Mesenchymal stem cell (in vitro differentiated cells and primary cell): ENCODE measurements around the gene EHD4.

Experiments used
- DNase-seq: peaks from one replicate; pipeline ENCODE4 v3.0.0-alpha.2; 2013
- H2AFZ ChIP-seq: one replicate; pipeline ENCODE4 v1.6.1; 2013; ENCODE audit warnings: low read depth, mild to moderate bottlenecking, control low read depth, inconsistent platforms, low read length, moderate library complexity
- H2AK5ac ChIP-seq: 2 replicates; pipeline ENCODE4 v1.6.1; 2013; ENCODE audit warnings: low read length, moderate library complexity, mild to moderate bottlenecking, inconsistent platforms; ENCODE audit not compliant: severe bottlenecking
- H2BK120ac ChIP-seq: one replicate; pipeline ENCODE4 v1.6.1; 2013; ENCODE audit warnings: low read depth, mild to moderate bottlenecking, inconsistent platforms, low read length, moderate library complexity
- H2BK12ac ChIP-seq, 2 experiments: one replicate each; pipeline ENCODE4 v1.6.1; 2013; ENCODE audit warnings: inconsistent platforms in 2 of 2, low read length in 2 of 2, mild to moderate bottlenecking in 2 of 2, moderate library complexity in 2 of 2, control low read depth in 1 of 2
- H2BK15ac ChIP-seq: one replicate; pipeline ENCODE4 v1.6.1; 2013; ENCODE audit warnings: mild to moderate bottlenecking, low read depth, inconsistent platforms; ENCODE audit not compliant: poor library complexity, severe bottlenecking
- H2BK5ac ChIP-seq: 2 replicates; pipeline ENCODE4 v1.6.1; 2013; ENCODE audit warnings: low read depth, mild to moderate bottlenecking, low read length, control low read depth, inconsistent platforms; ENCODE audit not compliant: poor library complexity, severe bottlenecking
- H3K14ac ChIP-seq, 2 experiments: one replicate each; pipeline ENCODE4 v1.6.1; 2013; ENCODE audit warnings: inconsistent platforms in 2 of 2, low read length in 2 of 2, control low read depth in 1 of 2, mild to moderate bottlenecking in 1 of 2, moderate library complexity in 1 of 2
- H3K18ac ChIP-seq, 2 experiments: one replicate each; pipeline ENCODE4 v1.6.1; 2013; ENCODE audit warnings: inconsistent platforms in 2 of 2, low read length in 2 of 2, control low read depth in 1 of 2, low read depth in 1 of 2, mild to moderate bottlenecking in 1 of 2
- H3K23ac ChIP-seq, 2 experiments: one replicate each; pipeline ENCODE4 v1.6.1; 2013; ENCODE audit warnings: inconsistent platforms in 2 of 2, low read length in 2 of 2, mild to moderate bottlenecking in 2 of 2, moderate library complexity in 2 of 2, control low read depth in 1 of 2
- H3K27ac ChIP-seq: 2 replicates; pipeline ENCODE4 v1.5.1; 2013; ENCODE audit warnings: mild to moderate bottlenecking, moderate library complexity, low read length, control low read depth, inconsistent platforms; ENCODE audit not compliant: poor library complexity, severe bottlenecking
- H3K27me3 ChIP-seq, 2 experiments: 2 replicates each; pipeline versions ENCODE4 v1.6.1 to v1.7.0; 2013; ENCODE audit warnings: low read length in 2 of 2, mild to moderate bottlenecking in 2 of 2, moderate library complexity in 2 of 2, control low read depth in 1 of 2, inconsistent platforms in 1 of 2; ENCODE audit not compliant: control insufficient read depth in 1 of 2, insufficient read depth in 1 of 2
- H3K36me3 ChIP-seq, 2 experiments: 2 replicates each; pipeline versions ENCODE4 v1.6.1 to v1.7.0; 2013; ENCODE audit warnings: low read length in 2 of 2, control low read depth in 1 of 2, inconsistent platforms in 1 of 2, low read depth in 1 of 2, mild to moderate bottlenecking in 1 of 2; ENCODE audit not compliant: insufficient read depth in 2 of 2, control insufficient read depth in 1 of 2
- H3K4ac ChIP-seq, 2 experiments: one replicate each; pipeline ENCODE4 v1.6.1; 2013; ENCODE audit warnings: inconsistent platforms in 2 of 2, low read length in 2 of 2, mild to moderate bottlenecking in 2 of 2, moderate library complexity in 2 of 2, control low read depth in 1 of 2, low read depth in 1 of 2
- H3K4me1 ChIP-seq: 2 replicates; pipeline ENCODE4 v1.6.1; 2013; ENCODE audit warnings: low read depth, low read length, control low read depth; ENCODE audit not compliant: control insufficient read depth, insufficient read depth
- H3K4me2 ChIP-seq: 2 replicates; pipeline ENCODE4 v1.6.1; 2013; ENCODE audit warnings: low read length, mild to moderate bottlenecking, inconsistent platforms; ENCODE audit not compliant: poor library complexity, severe bottlenecking
- H3K4me3 ChIP-seq, 2 experiments: 2 replicates each; pipeline versions ENCODE4 v1.5.1 to v1.7.0; 2013; ENCODE audit warnings: low read length in 2 of 2, mild to moderate bottlenecking in 2 of 2, control low read depth in 1 of 2, low read depth in 1 of 2; ENCODE audit not compliant: insufficient read depth in 1 of 2
- H3K79me1 ChIP-seq: replicated peaks from 2 replicates; pipeline ENCODE4 v1.6.1; 2013; ENCODE audit warnings: mild to moderate bottlenecking, control low read depth, low read length, inconsistent platforms; ENCODE audit not compliant: poor library complexity, severe bottlenecking
- H3K9ac ChIP-seq: 2 replicates; pipeline ENCODE4 v1.7.0; 2013; ENCODE audit warnings: mild to moderate bottlenecking, low read length, moderate library complexity
- H3K9me3 ChIP-seq: 2 replicates; pipeline ENCODE4 v1.7.0; 2013; ENCODE audit warnings: mild to moderate bottlenecking, low read length; ENCODE audit not compliant: control insufficient read depth
- H4K8ac ChIP-seq: one replicate; pipeline ENCODE4 v1.6.1; 2013; ENCODE audit warnings: inconsistent platforms, mild to moderate bottlenecking, low read length, moderate library complexity
- H4K91ac ChIP-seq: one replicate; pipeline ENCODE4 v1.6.1; 2013; ENCODE audit warnings: mild to moderate bottlenecking, low read length, inconsistent platforms
- WGBS: methylation state at CpG from one replicate; pipeline ENCODE4 v1.1.7; 2013; ENCODE audit warnings: mixed read lengths; 5-methylcytosine and 5-hydroxymethylcytosine counted together

The EHD4 gene

DNA sequence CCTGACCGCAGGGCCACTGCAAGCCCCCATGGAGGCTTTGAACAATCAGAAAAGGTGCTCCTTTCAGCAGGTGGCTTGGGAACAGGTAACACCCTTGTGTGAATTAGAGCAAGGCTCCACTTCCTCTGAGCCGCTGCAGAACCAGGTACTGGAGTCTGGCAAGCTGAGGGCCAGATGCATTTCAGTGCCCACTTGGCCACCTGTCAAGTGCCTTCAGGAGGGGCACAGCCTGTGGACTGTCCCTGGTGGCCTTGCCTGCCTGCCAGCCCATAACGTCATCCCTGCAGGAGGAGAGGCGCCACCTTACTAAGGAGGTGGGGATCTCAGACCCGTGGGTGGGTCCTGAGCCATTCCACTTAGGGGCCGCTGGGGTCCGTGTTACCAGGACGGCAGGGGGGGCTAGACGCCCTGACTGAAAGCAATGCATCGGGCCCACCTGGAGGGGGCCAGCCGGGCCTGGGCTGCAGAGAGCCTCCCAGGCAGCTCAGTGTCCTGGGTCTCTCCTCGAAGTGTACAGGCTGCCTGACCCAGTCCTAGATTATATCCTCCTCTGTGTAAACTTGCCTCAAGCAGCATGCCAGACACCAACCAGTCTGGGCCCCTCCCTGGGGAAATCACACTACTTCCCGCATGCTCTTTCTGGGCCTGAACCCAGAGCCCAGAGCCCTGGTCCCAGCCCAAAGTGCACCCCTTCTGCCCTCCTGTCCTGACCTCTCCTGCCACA lies 94.6 kb downstream of the EHD4 start:
- peaks cover 0 to 70% of the 10 kb centered on the region in 2 experiments for H3K36me3 ChIP-seq
- H3K9ac ChIP-seq = no peak overlapping the region
- no peak overlapping the region for H3K27ac ChIP-seq
- WGBS = 77% methylated on average over 13 of the region's 13 CpGs
- H3K4me1 ChIP-seq = peaks cover 16% of the 10 kb centered on the region
- no peak overlapping the region for H2BK120ac ChIP-seq
- no peak overlapping the region for H2BK5ac ChIP-seq
- H3K4ac ChIP-seq = no peak overlapping the region
- no peak overlapping the region for H2AK5ac ChIP-seq
- H4K91ac ChIP-seq = no peak overlapping the region
- no peak overlapping the region for H3K18ac ChIP-seq
- H3K9me3 ChIP-seq = no peaks in the 10 kb centered on the region
- H2BK12ac ChIP-seq = no peak overlapping the region
- H2AFZ ChIP-seq = no peak overlapping the region
- H3K4me3 ChIP-seq = no peak overlapping the region
- DNase-seq = no peak
- peaks cover 6 to 58% of the 10 kb centered on the region in 2 experiments for H3K27me3 ChIP-seq
- H3K23ac ChIP-seq = no peak overlapping the region
- no peak overlapping the region for H4K8ac ChIP-seq
- no peaks in the 10 kb centered on the region for H3K79me1 ChIP-seq
- no peak overlapping the region for H3K4me2 ChIP-seq
- H3K14ac ChIP-seq = no peak overlapping the region
- H2BK15ac ChIP-seq = no peak overlapping the region

DNA sequence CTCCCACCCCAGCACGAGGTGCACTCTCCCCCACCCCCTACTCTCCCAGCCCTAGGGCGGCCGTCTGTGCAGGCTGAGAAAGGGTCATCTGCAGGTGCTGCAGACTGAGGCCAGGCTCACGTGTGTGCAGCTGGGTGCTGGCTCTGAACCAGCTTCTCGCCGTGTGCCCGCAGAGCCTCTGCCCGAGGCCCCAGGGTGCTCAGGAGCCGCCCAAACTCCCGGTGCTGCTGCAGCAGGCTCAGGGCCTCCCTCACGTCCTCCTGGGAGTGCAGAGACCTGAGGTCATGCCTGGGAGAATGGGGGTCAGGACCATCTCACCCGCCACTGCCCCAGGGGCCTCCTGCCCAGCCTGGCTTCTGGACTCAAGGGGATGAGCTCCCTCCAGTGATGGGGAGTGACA lies 95.7 kb downstream of the EHD4 start:
- H3K4me3 ChIP-seq = no peak overlapping the region
- H3K27me3 ChIP-seq = peaks cover 6 to 58% of the 10 kb centered on the region in 2 experiments
- H3K14ac ChIP-seq = no peak overlapping the region
- no peak overlapping the region for H3K4me2 ChIP-seq
- no peak overlapping the region for H3K27ac ChIP-seq
- H3K4ac ChIP-seq = no peak overlapping the region
- no peak overlapping the region for H4K91ac ChIP-seq
- no peak overlapping the region for H2BK12ac ChIP-seq
- no peak overlapping the region for H2BK5ac ChIP-seq
- no peak overlapping the region for H2AFZ ChIP-seq
- H2BK15ac ChIP-seq = no peak overlapping the region
- no peak overlapping the region for H2BK120ac ChIP-seq
- H3K23ac ChIP-seq = no peak overlapping the region
- no peak overlapping the region for H3K9ac ChIP-seq
- H3K36me3 ChIP-seq = peaks cover 0 to 76% of the 10 kb centered on the region in 2 experiments
- no peak overlapping the region for H3K18ac ChIP-seq
- peaks cover 10% of the 10 kb centered on the region for H3K4me1 ChIP-seq
- no peak for DNase-seq
- no peaks in the 10 kb centered on the region for H3K9me3 ChIP-seq
- 82% methylated on average over 12 of the region's 12 CpGs for WGBS
- H4K8ac ChIP-seq = no peak overlapping the region
- no peak overlapping the region for H2AK5ac ChIP-seq
- H3K79me1 ChIP-seq = no peaks in the 10 kb centered on the region

DNA sequence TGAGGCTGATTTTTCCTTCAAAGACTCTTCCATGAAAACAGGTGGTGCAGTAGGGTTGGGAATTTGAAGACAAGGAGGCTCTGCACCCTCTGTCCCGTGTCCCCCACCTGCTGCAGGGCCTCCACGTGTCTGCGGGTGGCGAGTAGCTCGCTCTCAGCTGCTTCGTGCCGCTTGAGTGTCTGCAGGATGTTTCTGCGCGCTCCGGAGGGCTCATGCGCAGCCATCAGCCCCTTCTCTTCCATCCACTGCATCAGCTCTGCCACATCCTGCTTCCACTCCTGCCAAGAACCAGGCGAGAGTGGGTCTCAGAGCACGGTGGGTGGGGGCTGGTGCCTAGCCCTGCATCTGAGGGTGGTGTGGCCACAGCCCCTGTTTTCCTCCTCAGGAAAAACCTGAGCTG lies 96.3 kb downstream of the EHD4 start:
- Histone ChIP-seq H3K4ac (no peak overlapping the region), H3K4me2 (no peak overlapping the region), H3K23ac (no peak overlapping the region), H3K18ac (no peak overlapping the region), H4K8ac (no peak overlapping the region), H3K9ac (no peak overlapping the region), H3K36me3 (peaks cover 0 to 76% of the 10 kb centered on the region in 2 experiments), H3K4me1 (peaks cover 15% of the 10 kb centered on the region), H2BK120ac (no peak overlapping the region), H4K91ac (no peak overlapping the region), H3K9me3 (no peaks in the 10 kb centered on the region), H3K79me1 (no peaks in the 10 kb centered on the region), H2BK12ac (no peak overlapping the region), H2AK5ac (no peak overlapping the region), H3K27me3 (peaks cover 0 to 51% of the 10 kb centered on the region in 2 experiments), H3K27ac (no peak overlapping the region), H3K14ac (no peak overlapping the region), H2AFZ (no peak overlapping the region), H3K4me3 (no peak overlapping the region), H2BK5ac (no peak overlapping the region), H2BK15ac (no peak overlapping the region)
- WGBS = 85% methylated on average over 13 of the region's 13 CpGs
- DNase-seq = no peak

DNA sequence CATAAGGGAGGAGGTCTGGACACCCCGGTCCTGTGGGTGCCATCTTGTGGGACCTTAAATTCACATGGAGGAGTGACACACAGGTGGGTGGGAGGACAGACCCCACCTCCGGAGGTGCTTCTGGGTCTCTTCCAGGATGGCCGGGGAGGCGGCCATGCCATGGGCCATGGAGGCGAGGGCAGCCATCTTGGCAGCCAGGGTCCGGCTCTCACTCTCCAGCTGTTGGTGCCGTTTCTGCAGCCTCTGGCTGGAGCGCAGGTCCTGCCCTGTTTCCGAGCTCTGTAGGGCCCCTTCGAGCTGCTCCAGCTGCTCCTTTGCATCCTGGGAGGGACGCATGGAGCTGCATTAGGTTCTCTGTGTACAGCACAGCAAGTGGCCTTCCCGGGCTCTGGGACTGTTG lies 97.6 kb downstream of the EHD4 start:
- H3K27me3 ChIP-seq = peaks cover 0 to 38% of the 10 kb centered on the region in 2 experiments
- no peak overlapping the region for H3K27ac ChIP-seq
- H3K4ac ChIP-seq = no peak overlapping the region
- no peak overlapping the region for H2AK5ac ChIP-seq
- no peak overlapping the region for H3K14ac ChIP-seq
- H2BK5ac ChIP-seq = no peak overlapping the region
- H3K18ac ChIP-seq = no peak overlapping the region
- H3K4me2 ChIP-seq = no peak overlapping the region
- H3K9ac ChIP-seq = no peak overlapping the region
- H3K23ac ChIP-seq = no peak overlapping the region
- DNase-seq = no peak
- no peak overlapping the region for H2BK12ac ChIP-seq
- no peaks in the 10 kb centered on the region for H3K79me1 ChIP-seq
- H4K91ac ChIP-seq = no peak overlapping the region
- H4K8ac ChIP-seq = no peak overlapping the region
- no peak overlapping the region for H2BK15ac ChIP-seq
- peaks cover 0 to 67% of the 10 kb centered on the region in 2 experiments for H3K36me3 ChIP-seq
- H3K4me3 ChIP-seq = no peak overlapping the region
- H2BK120ac ChIP-seq = no peak overlapping the region
- H2AFZ ChIP-seq = no peak overlapping the region
- peaks cover 26% of the 10 kb centered on the region for H3K4me1 ChIP-seq
- no peaks in the 10 kb centered on the region for H3K9me3 ChIP-seq
- 91% methylated on average over 12 of the region's 12 CpGs for WGBS
